GM23338 (cell line): ENCODE results near the gene TMEM106C. TPM values are rescaled to one million over a fixed set of nuclear protein-coding genes. Genes with fewer than 3 reads are reported as not detected.

ENCODE experiments used
- ATAC-seq: fragments of 200-7000 bp; cut with Tn5 transposase; 3 replicates; pipeline ENCODE4 v1.9.1; 2020
- DNase-seq: peaks from one replicate; pipeline ENCODE4 v3.0.0-alpha.2; 2015; ENCODE audit warnings: low spot score
- H2AFZ ChIP-seq: fragments of 200-600 bp; sonication (generic); 2 replicates; pipeline ENCODE4 v1.8.0; 2016; ENCODE audit warnings: antibody characterized with exemption, mild to moderate bottlenecking, moderate library complexity
- H3F3A ChIP-seq: fragments of 200-600 bp; sonication (generic); replicated peaks from 2 replicates; pipeline ENCODE4 v1.8.0; 2017; ENCODE audit warnings: antibody characterized with exemption, mixed run types, low read depth
- H3K27ac ChIP-seq: fragments of 200-600 bp; sonication (generic); 2 replicates; pipeline ENCODE4 v1.6.1; 2016; ENCODE audit warnings: low read depth
- H3K27me3 ChIP-seq: fragments of 200-600 bp; sonication (generic); 2 replicates; pipeline ENCODE4 v1.8.0; 2016; ENCODE audit warnings: mild to moderate bottlenecking, mixed run types, moderate library complexity; ENCODE audit not compliant: insufficient read depth
- H3K36me3 ChIP-seq: fragments of 200-600 bp; sonication (generic); 2 replicates; pipeline ENCODE4 v1.8.0; 2016; ENCODE audit warnings: mild to moderate bottlenecking; ENCODE audit not compliant: insufficient read depth
- H3K4me1 ChIP-seq: fragments of 200-600 bp; sonication (generic); 2 replicates; pipeline ENCODE4 v1.8.0; 2016; ENCODE audit warnings: mild to moderate bottlenecking, moderate library complexity; ENCODE audit not compliant: insufficient read depth
- H3K4me2 ChIP-seq: fragments of 200-600 bp; sonication (generic); 2 replicates; pipeline ENCODE4 v1.7.1; 2017; ENCODE audit warnings: mixed run types
- H3K4me3 ChIP-seq: fragments of 200-600 bp; sonication (generic); 2 replicates; pipeline ENCODE4 v1.6.1; 2016; ENCODE audit warnings: mixed run types
- H3K79me2 ChIP-seq: fragments of 200-600 bp; sonication (generic); replicated peaks from 2 replicates; pipeline ENCODE4 v1.8.0; 2017; ENCODE audit warnings: mild to moderate bottlenecking; ENCODE audit not compliant: insufficient read depth
- H3K9me2 ChIP-seq: fragments of 200-600 bp; sonication (generic); 2 replicates; pipeline ENCODE4 v1.8.0; 2017; ENCODE audit not compliant: insufficient read depth
- H4K20me1 ChIP-seq: fragments of 200-600 bp; sonication (generic); replicated peaks from 2 replicates; pipeline ENCODE4 v1.8.0; 2017; ENCODE audit warnings: mild to moderate bottlenecking; ENCODE audit not compliant: insufficient read depth
- H3K27ac Mint-ChIP-seq: 2 replicates; pipeline ENCODE4 v1.8.0; 2020; ENCODE audit warnings: inconsistent platforms, mild to moderate bottlenecking, moderate library complexity, mixed read lengths
- H3K27me3 Mint-ChIP-seq: 3 replicates; pipeline ENCODE4 v1.8.0; 2022; ENCODE audit warnings: low read depth, mild to moderate bottlenecking, moderate library complexity, mixed read lengths, inconsistent platforms; ENCODE audit not compliant: insufficient read depth, poor library complexity
- H3K36me3 Mint-ChIP-seq: 3 replicates; pipeline ENCODE4 v1.8.0; 2021; ENCODE audit warnings: low read depth, mild to moderate bottlenecking, inconsistent platforms, moderate library complexity, mixed read lengths
- H3K4me1 Mint-ChIP-seq: 3 replicates; pipeline ENCODE4 v1.8.0; 2020; ENCODE audit warnings: mild to moderate bottlenecking, inconsistent platforms, mixed read lengths
- H3K4me3 Mint-ChIP-seq: 3 replicates; pipeline ENCODE4 v1.8.0; 2021; ENCODE audit warnings: moderate library complexity, mild to moderate bottlenecking, inconsistent platforms, mixed read lengths
- H3K9me3 Mint-ChIP-seq: 3 replicates; pipeline ENCODE4 v1.8.0; 2020; ENCODE audit warnings: moderate library complexity, mild to moderate bottlenecking, inconsistent platforms, mixed read lengths
- CREB1 ChIP-seq: fragments of 250-450 bp; sonication (Bioruptor Pico); IDR thresholded peaks from 2 replicates; pipeline ENCODE4 v1.5.0; 2020; ENCODE audit warnings: low read depth, mild to moderate bottlenecking, moderate library complexity
- CTCF ChIP-seq, 2 experiments: fragments of 200-600 bp in 1 of 2; sonication (generic) in 1 of 2; conservative IDR thresholded peaks; 2 replicates each; pipeline versions ENCODE4 v1.5.1 to v1.6.1; 2016 to 2017; ENCODE audit warnings: antibody characterized with exemption in 2 of 2, low read depth in 2 of 2, mild to moderate bottlenecking in 2 of 2, moderate library complexity in 1 of 2
- ETS1 ChIP-seq: IDR thresholded peaks from 2 replicates; pipeline ENCODE4 v1.6.1; 2016; ENCODE audit warnings: antibody characterized with exemption
- EZH2 ChIP-seq: fragments of 200-600 bp; sonication (generic); IDR thresholded peaks from one replicate; pipeline ENCODE4 v1.8.0; 2017; ENCODE audit warnings: antibody characterized with exemption, mild to moderate bottlenecking, low read depth; ENCODE audit not compliant: unreplicated experiment
- EZH2phosphoT487 ChIP-seq: fragments of 200-600 bp; sonication (generic); IDR thresholded peaks from one replicate; pipeline ENCODE4 v1.8.1; 2018; ENCODE audit warnings: antibody characterized with exemption; ENCODE audit not compliant: unreplicated experiment
- JUNB ChIP-seq: IDR thresholded peaks from one replicate; pipeline ENCODE4 v1.6.1; 2016; ENCODE audit warnings: antibody characterized with exemption; ENCODE audit not compliant: unreplicated experiment
- NANOG ChIP-seq: IDR thresholded peaks from 2 replicates; pipeline ENCODE4 v1.6.1; 2016; ENCODE audit warnings: antibody characterized with exemption, borderline replicate concordance
- POLR2AphosphoS5 ChIP-seq: IDR thresholded peaks from 2 replicates; pipeline ENCODE4 v1.6.1; 2016; ENCODE audit warnings: antibody characterized with exemption, low read depth
- REST ChIP-seq: IDR thresholded peaks from one replicate; pipeline ENCODE4 v1.6.1; 2018; ENCODE audit warnings: antibody characterized with exemption; ENCODE audit not compliant: unreplicated experiment
- STAT1 ChIP-seq: IDR thresholded peaks from one replicate; pipeline ENCODE4 v1.6.1; 2016; ENCODE audit warnings: antibody characterized with exemption; ENCODE audit not compliant: unreplicated experiment
- ZNF114 ChIP-seq: fragments of 250-450 bp; sonication (Bioruptor Pico); IDR thresholded peaks from 2 replicates; pipeline ENCODE4 v1.5.0; 2020; ENCODE audit warnings: mild to moderate bottlenecking, moderate library complexity
- ZNF331 ChIP-seq: fragments of 250-450 bp; sonication (Bioruptor Pico); IDR thresholded peaks from 2 replicates; pipeline ENCODE4 v1.5.0; 2020; ENCODE audit warnings: low read depth, mild to moderate bottlenecking, moderate library complexity
- ZNF462 ChIP-seq: fragments of 250-450 bp; sonication (Bioruptor Pico); IDR thresholded peaks from 2 replicates; pipeline ENCODE4 v1.5.0; 2020; ENCODE audit warnings: mild to moderate bottlenecking, moderate library complexity
- polyA plus RNA-seq: library from polyadenylated mRNA; unstranded; fragments of >200 nt; fragmentation: Nextera tagmentation; extraction: Ambion mirVana; gene quantifications from 2 replicates; pipeline ENCODE4 v1.2.1, GENCODE V29; 2016
- total RNA-seq: library from RNA; depleted of rRNA; stranded (reverse); fragments of >200 nt; shearing (Covaris generic); gene quantifications from 2 replicates; pipeline ENCODE4 v1.2.3, GENCODE V29; 2014

The TMEM106C gene
- total and polyA plus RNA-seq, 2 experiments from 2014 or later = 43.5 to 83.7 TPM

GRCh38 chr12:48015129-48015528 is 51.7 kb downstream of the TMEM106C start:
- Histone ChIP-seq H3K4me3 (no peak overlapping the region), H3K27me3 (peaks cover 100% of the 10 kb centered on the region), H3K27ac (no peak overlapping the region), H3K4me1 (no peaks in the 10 kb centered on the region), H2AFZ (no peak overlapping the region), H4K20me1 (peaks cover 9% of the 10 kb centered on the region), H3F3A (no peaks in the 10 kb centered on the region), H3K36me3 (no peaks in the 10 kb centered on the region), H3K9me2 (no peaks in the 10 kb centered on the region), H3K79me2 (no peaks in the 10 kb centered on the region), H3K4me2 (no peak overlapping the region)
- no peak for TF ChIP-seq ETS1
- TF ChIP-seq JUNB = no peak
- no peak for TF ChIP-seq NANOG
- no peak for TF ChIP-seq ZNF462 (CRISPR knock-in tag)
- TF ChIP-seq REST = no peak
- no peak for TF ChIP-seq POLR2AphosphoS5
- no peak for TF ChIP-seq CTCF (conservative IDR thresholded peaks at IDR 0.05; ENCODE audit: low read depth in 2 of 2)
- TF ChIP-seq ZNF114 (CRISPR knock-in tag) = no peak
- TF ChIP-seq ZNF331 (CRISPR knock-in tag) = no peak
- no peak for TF ChIP-seq EZH2phosphoT487
- TF ChIP-seq CREB1 (CRISPR knock-in tag) = no peak
- TF ChIP-seq EZH2 = no peak
- TF ChIP-seq STAT1 = no peak
- no peak overlapping the region for H3K4me3 Mint-ChIP-seq
- DNase-seq (no peak), ATAC-seq (no peak)
- H3K4me1 Mint-ChIP-seq = no peaks in the 10 kb centered on the region
- no peaks in the 10 kb centered on the region for H3K36me3 Mint-ChIP-seq
- peaks cover 100% of the 10 kb centered on the region for H3K27me3 Mint-ChIP-seq
- H3K27ac Mint-ChIP-seq = no peak overlapping the region
- no peaks in the 10 kb centered on the region for H3K9me3 Mint-ChIP-seq
